Stimulated activated CD4-positive, alpha-beta T cell treated with anti-CD3 and anti-CD28 coated beads, Interleukin-4, amount 100 ng/mL, for 24 hours (primary cell): Measurements from ENCODE around the gene FAM120C.

ENCODE experiments used
- DNase-seq: peaks from one replicate; pipeline ENCODE4 v3.0.0-alpha.2; 2020

FAM120C gene

DNA sequence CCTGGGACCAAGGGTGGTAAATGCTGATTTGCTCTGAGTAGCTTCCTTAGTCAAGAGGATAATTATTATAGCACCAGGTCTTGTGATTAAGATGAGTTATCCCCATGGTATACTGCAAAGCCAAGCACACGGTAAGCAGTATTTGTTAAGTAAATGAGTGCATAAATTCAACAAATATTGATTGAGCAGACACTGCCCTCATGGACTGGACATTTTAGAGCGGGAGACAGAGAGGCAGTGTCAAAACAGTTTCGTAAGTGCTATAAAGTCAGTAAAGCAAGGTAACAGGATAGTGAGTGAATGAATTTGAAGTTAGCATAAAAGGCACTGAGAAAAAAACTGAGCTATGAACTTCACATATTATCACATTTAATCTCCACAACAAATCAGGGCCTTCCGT lies 152.7 kb downstream of the FAM120C start:
- DNase-seq, result no peak

DNA sequence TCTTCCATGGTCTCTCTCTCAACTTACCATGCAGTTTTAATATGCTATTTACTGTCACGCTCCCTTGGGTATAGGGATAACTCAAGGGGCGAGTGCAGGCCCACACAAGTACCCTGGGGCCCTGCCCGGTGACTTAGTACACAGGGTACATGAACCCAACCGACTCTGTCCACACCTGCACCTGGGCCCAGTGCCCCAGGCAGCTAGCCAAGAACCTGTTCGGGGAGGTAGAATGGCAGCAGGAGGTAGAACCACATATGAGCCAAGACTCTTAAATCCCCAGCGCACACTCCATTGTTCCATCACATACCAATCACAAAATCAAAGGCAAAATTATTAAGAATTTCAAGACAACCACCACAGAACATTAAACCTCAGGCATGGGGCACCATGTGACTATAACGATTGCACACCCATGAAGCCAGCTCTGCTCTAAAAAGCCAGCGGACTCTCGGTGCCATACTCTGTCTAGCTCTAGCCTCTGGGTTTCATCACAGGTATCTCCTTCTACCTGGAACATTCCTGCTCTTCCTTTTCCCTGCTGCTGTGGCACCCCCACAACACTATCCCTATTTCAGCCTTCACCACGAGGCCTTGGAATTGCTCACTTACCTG lies 153.4 kb downstream of the FAM120C start:
- DNase-seq, result no peak

- no peak for DNase-seq
Measured at GRCh38 chrX:54024350-54024749, 158.7 kb downstream of the FAM120C start.
